SU-DHL-6 (cell line): ENCODE measurements around the gene LRRC40.

Experiments used
- EZH2phosphoT487 ChIP-seq: fragments of 200-600 bp; sonication (generic), shearing (Covaris generic); conservative IDR thresholded peaks from 2 replicates; pipeline ENCODE4 v1.6.1; 2018; ENCODE audit warnings: mild to moderate bottlenecking, antibody characterized with exemption, low read length, moderate library complexity, mixed read lengths
- TF ChIP-seq, protein P1 (sequence below): fragments of 200-600 bp; sonication (generic); IDR thresholded peaks from one replicate; pipeline ENCODE4 v1.5.1; 2017; ENCODE audit warnings: antibody characterized with exemption, mild to moderate bottlenecking, low read length, moderate library complexity; ENCODE audit not compliant: insufficient read depth, poor library complexity, severe bottlenecking

DNA sequence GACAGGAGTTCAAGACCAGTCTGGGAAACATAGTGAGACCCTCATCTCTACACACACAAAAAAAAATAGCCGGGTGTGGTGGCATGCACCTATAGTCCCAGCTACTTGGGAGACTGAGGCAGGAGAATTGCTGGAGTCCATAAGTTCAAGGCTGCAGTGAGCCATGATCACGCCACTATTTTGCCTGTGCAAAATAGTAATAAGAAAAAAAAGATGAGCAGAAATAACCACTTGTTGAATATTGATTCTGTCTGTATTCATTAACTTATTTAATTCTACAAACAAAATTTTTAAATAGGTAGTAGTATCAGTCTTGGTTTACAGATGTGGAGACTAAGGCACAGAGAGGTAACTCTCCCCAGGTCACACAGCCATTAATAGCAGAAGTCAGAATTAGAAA lies 16.9 kb downstream of the LRRC40 start:
- TF ChIP-seq, protein P1, sequence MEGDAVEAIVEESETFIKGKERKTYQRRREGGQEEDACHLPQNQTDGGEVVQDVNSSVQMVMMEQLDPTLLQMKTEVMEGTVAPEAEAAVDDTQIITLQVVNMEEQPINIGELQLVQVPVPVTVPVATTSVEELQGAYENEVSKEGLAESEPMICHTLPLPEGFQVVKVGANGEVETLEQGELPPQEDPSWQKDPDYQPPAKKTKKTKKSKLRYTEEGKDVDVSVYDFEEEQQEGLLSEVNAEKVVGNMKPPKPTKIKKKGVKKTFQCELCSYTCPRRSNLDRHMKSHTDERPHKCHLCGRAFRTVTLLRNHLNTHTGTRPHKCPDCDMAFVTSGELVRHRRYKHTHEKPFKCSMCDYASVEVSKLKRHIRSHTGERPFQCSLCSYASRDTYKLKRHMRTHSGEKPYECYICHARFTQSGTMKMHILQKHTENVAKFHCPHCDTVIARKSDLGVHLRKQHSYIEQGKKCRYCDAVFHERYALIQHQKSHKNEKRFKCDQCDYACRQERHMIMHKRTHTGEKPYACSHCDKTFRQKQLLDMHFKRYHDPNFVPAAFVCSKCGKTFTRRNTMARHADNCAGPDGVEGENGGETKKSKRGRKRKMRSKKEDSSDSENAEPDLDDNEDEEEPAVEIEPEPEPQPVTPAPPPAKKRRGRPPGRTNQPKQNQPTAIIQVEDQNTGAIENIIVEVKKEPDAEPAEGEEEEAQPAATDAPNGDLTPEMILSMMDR: no peak
- TF ChIP-seq EZH2phosphoT487: no peak
